C4-2B (cell line): ENCODE data around the gene MLYCD.

Source experiments
- ZFX ChIP-seq: fragments of 450-650 bp; IDR thresholded peaks from 2 replicates; pipeline ENCODE4 v1.6.1; 2017
- TF ChIP-seq, protein P1 (sequence below): fragments of 450-650 bp; conservative IDR thresholded peaks from 2 replicates; pipeline ENCODE4 v1.5.1; 2017; ENCODE audit warnings: mild to moderate bottlenecking

DNA sequence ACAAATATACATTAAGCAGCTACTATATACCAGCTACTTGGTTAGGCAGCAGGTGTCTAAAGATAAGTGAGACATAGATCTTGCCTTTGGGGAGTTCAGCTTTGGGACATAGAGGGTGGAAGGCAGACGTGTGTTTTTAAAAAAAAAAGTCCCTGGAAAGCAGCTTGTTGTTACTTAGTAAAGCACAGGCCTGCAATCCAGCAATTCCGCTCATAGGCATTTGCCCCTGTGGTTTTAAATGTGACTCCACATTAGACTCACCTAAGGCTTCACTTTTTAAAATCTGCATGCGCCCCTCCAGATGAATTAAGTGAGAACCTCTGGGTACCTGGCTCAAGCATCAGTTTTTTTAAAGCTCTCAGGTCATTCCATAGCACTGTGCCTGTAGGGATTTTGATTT, 7.2 kb upstream of the MLYCD start:
- TF ChIP-seq, protein P1, sequence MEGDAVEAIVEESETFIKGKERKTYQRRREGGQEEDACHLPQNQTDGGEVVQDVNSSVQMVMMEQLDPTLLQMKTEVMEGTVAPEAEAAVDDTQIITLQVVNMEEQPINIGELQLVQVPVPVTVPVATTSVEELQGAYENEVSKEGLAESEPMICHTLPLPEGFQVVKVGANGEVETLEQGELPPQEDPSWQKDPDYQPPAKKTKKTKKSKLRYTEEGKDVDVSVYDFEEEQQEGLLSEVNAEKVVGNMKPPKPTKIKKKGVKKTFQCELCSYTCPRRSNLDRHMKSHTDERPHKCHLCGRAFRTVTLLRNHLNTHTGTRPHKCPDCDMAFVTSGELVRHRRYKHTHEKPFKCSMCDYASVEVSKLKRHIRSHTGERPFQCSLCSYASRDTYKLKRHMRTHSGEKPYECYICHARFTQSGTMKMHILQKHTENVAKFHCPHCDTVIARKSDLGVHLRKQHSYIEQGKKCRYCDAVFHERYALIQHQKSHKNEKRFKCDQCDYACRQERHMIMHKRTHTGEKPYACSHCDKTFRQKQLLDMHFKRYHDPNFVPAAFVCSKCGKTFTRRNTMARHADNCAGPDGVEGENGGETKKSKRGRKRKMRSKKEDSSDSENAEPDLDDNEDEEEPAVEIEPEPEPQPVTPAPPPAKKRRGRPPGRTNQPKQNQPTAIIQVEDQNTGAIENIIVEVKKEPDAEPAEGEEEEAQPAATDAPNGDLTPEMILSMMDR, result no peak
- TF ChIP-seq ZFX, result no peak
